HG03457 (cell line): ENCODE results near the gene GGCX.

Source experiments
- ATAC-seq: cut with Tn5 transposase; IDR thresholded peaks from one replicate; pipeline ENCODE4 v1.9.1; 2021; ENCODE audit warnings: moderate number of reproducible peaks; ENCODE audit not compliant: unreplicated experiment

GGCX gene

DNA sequence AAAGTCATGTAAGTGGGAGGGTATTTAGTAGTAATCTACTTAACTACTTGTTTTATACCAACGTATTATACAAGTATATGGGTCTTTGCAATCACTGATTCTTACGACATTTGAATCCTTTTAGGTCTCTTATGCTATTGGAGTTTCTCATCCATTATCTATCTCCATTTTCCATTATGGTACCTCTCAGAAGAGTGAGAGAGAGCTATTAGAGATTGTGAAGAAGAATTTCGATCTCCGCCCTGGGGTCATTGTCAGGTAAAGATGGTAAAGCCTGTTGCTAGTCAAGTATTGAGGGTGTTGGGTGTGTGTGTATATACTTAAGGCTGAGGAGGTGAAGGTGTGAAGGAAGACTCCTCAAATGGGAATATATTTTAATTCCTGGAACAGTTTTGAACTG, 18.5 kb downstream of the GGCX start:
- no peak for ATAC-seq

- no peak for ATAC-seq
Observed at GRCh38 chr2:85541753-85542457, 19.4 kb downstream of the GGCX start.

- ATAC-seq = no peak
Observed at GRCh38 chr2:85541262-85541661, 20.0 kb downstream of the GGCX start.

DNA sequence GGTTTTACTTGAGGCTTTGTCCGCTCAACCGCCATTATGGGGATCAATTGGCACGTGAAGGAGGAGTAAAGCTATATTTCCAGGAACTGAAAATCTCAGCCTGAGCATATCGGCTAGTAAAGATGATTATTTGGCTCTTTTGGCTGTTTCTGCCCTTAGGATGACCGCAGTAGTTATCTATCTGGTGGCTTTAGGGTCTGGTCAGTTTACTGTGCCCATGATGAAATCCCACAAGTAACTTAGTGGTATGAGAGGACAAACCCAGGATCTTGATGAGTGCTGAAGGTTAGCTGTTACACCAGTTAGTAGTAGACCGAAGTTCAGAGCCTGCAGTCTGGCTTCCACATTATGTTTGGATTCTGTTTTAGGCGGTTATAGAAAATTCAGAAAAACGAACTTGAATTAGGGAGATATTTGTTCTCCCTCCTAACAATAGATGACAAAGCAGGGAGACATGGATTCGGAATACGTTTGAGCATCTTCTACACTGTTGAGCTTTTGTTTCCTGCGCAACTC, 21.1 kb downstream of the GGCX start:
- ATAC-seq = no peak

- ATAC-seq = peak; percentile 31
Observed at GRCh38 chr2:85539361-85540132, 21.7 kb downstream of the GGCX start.

DNA sequence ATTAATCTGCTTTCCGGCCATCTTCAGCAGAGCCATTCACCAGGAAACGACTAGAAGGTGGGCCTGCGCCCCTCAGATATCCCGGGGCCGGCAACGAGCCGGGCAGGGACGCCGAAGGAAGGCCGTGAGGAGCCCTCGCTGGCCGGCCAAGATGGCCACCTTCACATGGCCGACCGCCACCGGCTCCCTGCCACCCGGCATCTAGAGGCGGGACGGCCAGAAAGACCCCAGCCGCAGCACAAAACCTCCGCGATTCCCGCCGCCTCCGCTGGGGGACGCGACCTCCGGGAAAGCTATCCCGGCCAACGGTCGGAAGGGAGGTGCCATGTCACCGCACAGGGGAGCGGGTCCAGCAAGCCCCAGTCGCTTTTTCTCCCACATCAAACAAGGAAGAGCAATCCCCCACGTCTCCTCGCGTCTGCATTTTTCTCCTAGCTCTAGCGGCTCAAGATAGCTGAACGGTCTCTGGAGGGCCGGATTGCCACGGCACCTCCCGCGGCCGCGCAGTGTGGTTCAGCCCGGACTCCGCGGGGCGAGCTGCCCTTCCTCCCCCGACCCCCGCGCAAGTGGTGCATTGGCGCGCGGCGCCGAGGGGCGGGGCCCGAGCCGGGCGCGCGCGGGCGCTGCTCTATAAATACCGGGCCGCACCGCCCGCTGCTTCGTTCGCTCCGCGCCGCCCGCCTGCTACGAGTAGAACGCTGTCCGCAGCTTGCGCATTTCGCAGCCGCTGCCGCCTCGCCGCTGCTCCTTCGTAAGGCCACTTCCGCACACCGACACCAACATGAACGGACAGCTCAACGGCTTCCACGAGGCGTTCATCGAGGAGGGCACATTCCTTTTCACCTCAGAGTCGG, 22.6 kb downstream of the GGCX start, which contains the start of gene MAT2A:
Gene MAT2A, plus strand, starts transcription at position 662 of the 854 bp plus-strand sequence. Its CDS starts 120 bp downstream, at position 782.
- ATAC-seq = peak; percentile 61

- ATAC-seq = no peak
Observed at GRCh38 chr2:85537600-85538506, 23.4 kb downstream of the GGCX start.

DNA sequence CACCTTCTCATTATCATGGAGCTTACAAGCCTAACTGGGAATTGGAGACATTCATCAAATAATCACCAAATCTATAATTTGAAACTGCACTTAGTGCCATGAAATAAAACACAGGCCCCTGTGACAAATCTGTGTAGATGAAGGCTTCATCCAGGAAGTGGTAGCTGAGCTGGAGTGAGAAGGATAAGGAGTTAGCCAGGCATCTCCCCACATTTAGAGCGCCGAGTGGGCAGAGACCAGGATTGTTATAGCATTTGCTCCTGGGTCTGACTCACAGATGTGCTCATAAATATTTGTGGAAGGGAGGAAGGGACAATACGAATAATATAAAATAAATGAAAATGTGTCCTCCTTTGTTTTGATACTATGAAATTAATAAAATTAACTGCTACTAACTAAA, 24.8 kb downstream of the GGCX start:
- ATAC-seq = no peak

DNA sequence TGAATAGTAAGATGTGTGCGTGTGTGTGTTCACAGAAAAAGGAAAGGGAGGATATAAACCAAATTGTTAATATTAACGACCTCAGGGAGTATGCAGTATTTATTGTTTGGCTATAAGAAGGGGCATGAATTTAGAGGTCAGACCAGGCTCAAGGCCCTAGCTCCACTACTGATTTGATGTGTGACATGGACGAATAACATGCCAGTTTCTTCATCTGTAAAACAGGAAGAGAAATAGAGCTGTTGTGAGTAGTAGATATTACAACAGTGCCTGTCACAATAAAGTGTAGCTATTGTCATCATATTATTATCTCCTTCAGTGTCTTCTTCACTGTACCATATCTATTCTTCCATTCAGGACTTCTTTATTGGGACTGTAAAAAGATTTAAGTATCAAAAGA, 26.4 kb downstream of the GGCX start:
- ATAC-seq = no peak

DNA sequence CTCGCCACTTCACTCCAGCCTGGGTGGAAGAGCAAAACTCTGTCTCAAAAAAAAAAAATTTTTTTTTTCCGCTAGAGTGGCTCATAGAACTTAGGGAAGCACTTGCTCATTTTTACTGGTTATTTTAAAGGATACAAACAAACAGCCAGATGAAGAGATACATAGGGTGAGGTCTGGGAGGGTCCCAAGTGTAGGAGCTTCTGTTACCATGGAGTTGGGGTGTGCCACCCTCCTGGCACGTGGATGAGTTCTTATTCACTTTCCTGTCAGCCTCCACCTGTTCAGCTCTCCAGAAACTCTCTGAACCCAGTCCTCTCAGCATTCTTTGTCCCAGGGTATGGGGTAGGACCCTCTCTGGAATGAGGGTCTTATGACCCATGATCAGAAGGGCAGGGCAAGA, 27.2 kb downstream of the GGCX start:
- ATAC-seq = no peak

DNA sequence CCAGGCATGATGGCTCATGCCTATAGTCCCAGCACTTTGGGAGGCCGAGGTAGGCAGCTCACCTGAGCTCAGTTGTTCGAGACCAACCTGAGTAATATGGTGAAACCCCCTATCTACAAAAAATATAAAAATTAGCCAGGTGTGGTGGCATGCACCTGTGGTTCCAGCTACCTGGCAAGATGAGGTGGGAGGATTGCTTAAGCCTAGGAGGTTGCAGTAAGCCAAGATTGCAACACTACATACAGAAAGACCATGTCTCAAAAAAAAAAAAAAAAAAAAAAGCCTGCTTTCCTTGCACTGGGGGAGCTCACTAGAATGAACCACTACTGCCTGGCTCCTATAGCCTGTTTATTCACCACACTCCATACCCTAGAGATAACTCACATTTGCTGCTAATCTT, 29.7 kb downstream of the GGCX start:
- ATAC-seq = no peak

DNA sequence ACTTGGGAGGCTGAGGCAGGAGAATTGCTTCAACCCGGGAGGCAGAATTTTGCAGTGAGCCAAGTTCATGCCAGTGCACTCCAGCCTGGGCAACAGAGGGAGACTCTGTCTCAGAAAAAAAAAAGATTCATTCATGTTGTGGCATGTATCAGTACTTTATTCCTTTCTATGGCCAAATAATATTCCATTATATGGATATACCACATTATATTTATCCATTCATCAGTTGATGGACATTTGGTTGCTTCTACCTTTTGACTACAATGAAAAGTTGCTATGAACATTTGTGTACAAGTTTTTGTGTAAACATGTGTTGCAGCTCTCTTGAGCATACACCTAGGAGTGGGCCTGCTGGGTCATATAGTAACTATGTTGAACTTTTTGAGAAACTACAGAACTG, 31.5 kb downstream of the GGCX start:
- no peak for ATAC-seq

DNA sequence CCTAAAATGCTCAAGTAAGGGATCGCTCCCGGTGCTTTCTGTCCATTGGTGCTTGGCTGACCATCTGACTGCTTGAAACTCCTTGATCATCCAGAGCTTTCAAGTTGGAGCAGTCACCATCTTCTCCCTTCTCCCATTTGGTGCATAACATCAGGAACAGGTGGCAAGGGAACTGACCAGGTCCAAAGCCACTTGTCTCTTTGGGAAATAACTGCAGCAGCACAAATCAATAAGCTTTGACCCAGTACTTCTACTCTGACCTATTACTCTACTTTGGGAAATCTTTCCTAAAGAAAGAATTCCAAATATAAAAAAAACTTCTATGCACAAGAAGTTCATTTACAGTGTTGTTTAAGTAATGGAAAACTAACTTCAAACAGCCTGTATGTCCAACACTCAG, 32.9 kb downstream of the GGCX start:
- no peak for ATAC-seq

- no peak for ATAC-seq
Observed at GRCh38 chr2:85527787-85528186, 33.5 kb downstream of the GGCX start.

DNA sequence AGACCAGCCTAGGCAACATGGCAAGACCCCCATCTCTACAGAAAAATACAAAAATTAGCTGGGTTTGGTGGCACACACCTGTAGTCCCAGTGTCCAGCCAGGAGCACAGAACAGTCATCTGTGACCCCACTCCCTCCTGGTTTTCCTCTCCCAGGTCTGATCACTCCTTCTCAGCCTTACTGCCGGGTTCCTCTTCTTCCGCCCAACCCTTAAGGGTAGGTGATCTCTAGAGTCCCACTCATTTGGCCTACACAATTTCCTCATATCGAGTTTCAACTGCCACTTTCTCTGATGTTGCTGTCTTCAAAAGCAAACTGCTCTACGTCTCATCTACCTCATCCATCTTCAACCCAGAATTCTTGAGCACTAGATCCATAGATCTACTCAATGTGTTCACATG, 35.7 kb downstream of the GGCX start:
- ATAC-seq = no peak

DNA sequence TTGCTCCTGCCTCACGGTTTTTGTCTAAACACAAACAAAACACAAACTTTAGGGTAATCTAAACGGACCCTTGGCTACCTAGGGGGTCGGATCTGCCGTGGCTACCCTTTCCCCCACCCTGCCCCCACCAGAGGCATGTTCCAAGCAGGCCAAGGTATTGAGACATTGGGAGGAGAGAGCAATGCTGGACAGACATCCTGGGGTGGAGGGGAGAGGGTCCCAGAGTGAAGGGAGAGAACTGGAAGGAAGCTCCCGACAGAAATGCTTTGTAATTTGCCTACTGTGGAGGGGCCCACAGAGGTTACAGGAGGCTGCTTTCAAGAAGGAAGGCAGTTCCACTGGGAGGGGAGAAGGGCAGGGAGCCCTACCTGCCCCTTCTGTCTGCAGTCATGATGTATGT, 36.3 kb downstream of the GGCX start:
- ATAC-seq = no peak

GRCh38 chr2:85524336-85524908, 36.9 kb downstream of the GGCX start:
- no peak for ATAC-seq

- ATAC-seq = no peak
Observed at GRCh38 chr2:85523903-85524335, 37.4 kb downstream of the GGCX start.

GRCh38 chr2:85523062-85523902, 38.0 kb downstream of the GGCX start:
- no peak for ATAC-seq
